ENCODE data around the gene KRT222.

Gene KRT222

GRCh38 chr17:40615068-40615840 is 49.7 kb downstream of the KRT222 start:
- no peak overlapping the region for H3K4ac ChIP-seq (ENCODE audit: low read depth in 1 of 2, low read length in 2 of 2)
- no peak overlapping the region for H3K9ac ChIP-seq (ENCODE audit: low read length)
- peak; percentile 46 for DNase-seq
- no peak overlapping the region for H2BK15ac ChIP-seq (ENCODE audit: low read depth, poor library complexity, severe bottlenecking)
- H3K4me2 ChIP-seq (ENCODE audit: low read length, poor library complexity, severe bottlenecking), result no peak overlapping the region
- peak overlapping the region; percentile 14 for H2BK5ac ChIP-seq (ENCODE audit: low read depth, low read length, poor library complexity, severe bottlenecking)
- H3K79me1 ChIP-seq (replicated peaks; ENCODE audit: low read length, poor library complexity, severe bottlenecking), result no peaks in the 10 kb centered on the region
- H2BK12ac ChIP-seq (ENCODE audit: low read length in 2 of 2), result no peak overlapping the region
- WGBS, result 67% methylated on average over 7 of the region's 7 CpGs
- peak overlapping the region; percentile 23 for H2AK5ac ChIP-seq (ENCODE audit: low read length, severe bottlenecking)
- H2BK120ac ChIP-seq (ENCODE audit: low read depth, low read length), result no peak overlapping the region
- H3K4me3 ChIP-seq (ENCODE audit: insufficient read depth in 1 of 2, low read depth in 1 of 2, low read length in 2 of 2), result no peak overlapping the region
- no peaks in the 10 kb centered on the region for H3K9me3 ChIP-seq (ENCODE audit: control insufficient read depth, low read length)
- H4K91ac ChIP-seq (ENCODE audit: low read length), result no peak overlapping the region
- H3K36me3 ChIP-seq (ENCODE audit: control insufficient read depth in 1 of 2, insufficient read depth in 2 of 2, low read depth in 1 of 2, low read length in 2 of 2), result no peaks in the 10 kb centered on the region
- no peak overlapping the region for H3K14ac ChIP-seq (ENCODE audit: low read length in 2 of 2)
- peaks cover 0 to 41% of the 10 kb centered on the region in 2 experiments for H3K27me3 ChIP-seq (ENCODE audit: control insufficient read depth in 1 of 2, insufficient read depth in 1 of 2, low read length in 2 of 2)
- H2AFZ ChIP-seq (ENCODE audit: low read depth, low read length), result no peak overlapping the region
- H3K23ac ChIP-seq (ENCODE audit: low read length in 2 of 2), result no peak overlapping the region
- peak overlapping the region; percentile 70 for H3K27ac ChIP-seq (ENCODE audit: low read length, poor library complexity, severe bottlenecking)
- H3K18ac ChIP-seq (ENCODE audit: low read depth in 1 of 2, low read length in 2 of 2), result no peak overlapping the region
- H4K8ac ChIP-seq (ENCODE audit: low read length), result no peak overlapping the region
- peaks cover 25% of the 10 kb centered on the region for H3K4me1 ChIP-seq (ENCODE audit: control insufficient read depth, insufficient read depth, low read depth, low read length)

DNA sequence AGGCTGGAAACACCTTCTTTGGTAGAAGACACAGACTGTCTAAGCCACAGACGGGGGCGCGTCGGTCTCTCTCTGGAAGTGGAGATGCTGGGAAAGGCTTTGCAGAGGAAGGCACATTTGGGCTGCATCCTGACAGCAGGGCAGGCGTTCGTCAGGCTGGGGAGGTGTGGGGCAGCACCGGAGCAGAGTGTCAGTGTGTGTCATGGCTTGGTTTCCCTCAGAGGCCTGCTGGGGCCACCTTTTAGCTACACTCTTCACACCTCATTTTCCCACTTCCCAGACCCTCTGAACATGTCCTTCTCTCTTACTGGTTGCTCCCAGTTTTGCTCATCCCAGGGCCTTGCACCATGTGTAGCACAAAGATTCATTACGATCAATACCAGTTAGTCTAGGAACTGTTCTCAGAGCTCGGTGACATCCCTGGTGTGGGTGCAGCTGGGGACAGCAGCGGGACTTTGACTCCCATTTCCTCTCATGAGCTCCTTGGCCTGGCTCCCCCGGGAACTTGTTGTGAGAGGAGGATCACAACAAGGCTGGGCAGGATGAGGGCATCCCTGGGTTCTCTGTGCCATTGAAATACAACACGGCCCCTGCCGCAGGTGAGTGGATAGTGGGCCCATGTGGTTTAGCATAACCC is 50.4 kb downstream of the KRT222 start:
- Histone ChIP-seq H3K4me1 (ENCODE audit: control insufficient read depth, insufficient read depth, low read depth, low read length) (peaks cover 23% of the 10 kb centered on the region), H3K27ac (ENCODE audit: low read length, poor library complexity, severe bottlenecking) (peak overlapping the region; percentile 70), H3K27me3 (ENCODE audit: control insufficient read depth in 1 of 2, insufficient read depth in 1 of 2, low read length in 2 of 2) (peaks cover 0 to 41% of the 10 kb centered on the region in 2 experiments), H2AK5ac (ENCODE audit: low read length, severe bottlenecking) (peak overlapping the region; percentile 23), H2BK120ac (ENCODE audit: low read depth, low read length) (no peak overlapping the region), H4K91ac (ENCODE audit: low read length) (no peak overlapping the region), H2BK12ac (ENCODE audit: low read length in 2 of 2) (no peak overlapping the region), H3K9ac (ENCODE audit: low read length) (no peak overlapping the region), H3K9me3 (ENCODE audit: control insufficient read depth, low read length) (no peaks in the 10 kb centered on the region), H3K23ac (ENCODE audit: low read length in 2 of 2) (no peak overlapping the region), H3K18ac (ENCODE audit: low read depth in 1 of 2, low read length in 2 of 2) (no peak overlapping the region), H3K36me3 (ENCODE audit: control insufficient read depth in 1 of 2, insufficient read depth in 2 of 2, low read depth in 1 of 2, low read length in 2 of 2) (no peaks in the 10 kb centered on the region), H2BK5ac (ENCODE audit: low read depth, low read length, poor library complexity, severe bottlenecking) (no peak overlapping the region), H2AFZ (ENCODE audit: low read depth, low read length) (no peak overlapping the region), H2BK15ac (ENCODE audit: low read depth, poor library complexity, severe bottlenecking) (no peak overlapping the region), H3K79me1 (replicated peaks; ENCODE audit: low read length, poor library complexity, severe bottlenecking) (no peaks in the 10 kb centered on the region), H3K4me3 (ENCODE audit: insufficient read depth in 1 of 2, low read depth in 1 of 2, low read length in 2 of 2) (no peak overlapping the region), H3K4me2 (ENCODE audit: low read length, poor library complexity, severe bottlenecking) (no peak overlapping the region), H4K8ac (ENCODE audit: low read length) (no peak overlapping the region), H3K4ac (ENCODE audit: low read depth in 1 of 2, low read length in 2 of 2) (no peak overlapping the region), H3K14ac (ENCODE audit: low read length in 2 of 2) (no peak overlapping the region)
- 77% methylated on average over 13 of the region's 13 CpGs for WGBS
- no peak for DNase-seq

- no peak overlapping the region for H2BK5ac ChIP-seq (ENCODE audit: low read depth, low read length, poor library complexity, severe bottlenecking)
- no peak overlapping the region for H3K9ac ChIP-seq (ENCODE audit: low read length)
- H3K27me3 ChIP-seq (ENCODE audit: control insufficient read depth in 1 of 2, insufficient read depth in 1 of 2, low read length in 2 of 2), result peaks cover 0 to 37% of the 10 kb centered on the region in 2 experiments
- H3K27ac ChIP-seq (ENCODE audit: low read length, poor library complexity, severe bottlenecking), result no peak overlapping the region
- H2BK120ac ChIP-seq (ENCODE audit: low read depth, low read length), result no peak overlapping the region
- H3K79me1 ChIP-seq (replicated peaks; ENCODE audit: low read length, poor library complexity, severe bottlenecking), result no peaks in the 10 kb centered on the region
- H2BK12ac ChIP-seq (ENCODE audit: low read length in 2 of 2), result no peak overlapping the region
- no peaks in the 10 kb centered on the region for H3K36me3 ChIP-seq (ENCODE audit: control insufficient read depth in 1 of 2, insufficient read depth in 2 of 2, low read depth in 1 of 2, low read length in 2 of 2)
- WGBS, result 96% methylated on average over 4 of the region's 5 CpGs
- H3K4me3 ChIP-seq (ENCODE audit: insufficient read depth in 1 of 2, low read depth in 1 of 2, low read length in 2 of 2), result no peak overlapping the region
- H2BK15ac ChIP-seq (ENCODE audit: low read depth, poor library complexity, severe bottlenecking), result no peak overlapping the region
- peaks cover 23% of the 10 kb centered on the region for H3K4me1 ChIP-seq (ENCODE audit: control insufficient read depth, insufficient read depth, low read depth, low read length)
- H2AFZ ChIP-seq (ENCODE audit: low read depth, low read length), result no peak overlapping the region
- H3K4ac ChIP-seq (ENCODE audit: low read depth in 1 of 2, low read length in 2 of 2), result no peak overlapping the region
- H3K23ac ChIP-seq (ENCODE audit: low read length in 2 of 2), result no peak overlapping the region
- H4K8ac ChIP-seq (ENCODE audit: low read length), result no peak overlapping the region
- H3K18ac ChIP-seq (ENCODE audit: low read depth in 1 of 2, low read length in 2 of 2), result no peak overlapping the region
- H4K91ac ChIP-seq (ENCODE audit: low read length), result no peak overlapping the region
- no peak overlapping the region for H3K4me2 ChIP-seq (ENCODE audit: low read length, poor library complexity, severe bottlenecking)
- no peak overlapping the region for H3K14ac ChIP-seq (ENCODE audit: low read length in 2 of 2)
- no peak for DNase-seq
- H2AK5ac ChIP-seq (ENCODE audit: low read length, severe bottlenecking), result peak overlapping the region; percentile 16
- no peaks in the 10 kb centered on the region for H3K9me3 ChIP-seq (ENCODE audit: control insufficient read depth, low read length)
Measured at GRCh38 chr17:40613467-40614154, 51.4 kb downstream of the KRT222 start.

- Histone ChIP-seq H3K9me3 (ENCODE audit: control insufficient read depth, low read length) (no peaks in the 10 kb centered on the region), H2BK5ac (ENCODE audit: low read depth, low read length, poor library complexity, severe bottlenecking) (no peak overlapping the region), H3K36me3 (ENCODE audit: control insufficient read depth in 1 of 2, insufficient read depth in 2 of 2, low read depth in 1 of 2, low read length in 2 of 2) (no peaks in the 10 kb centered on the region), H2BK15ac (ENCODE audit: low read depth, poor library complexity, severe bottlenecking) (no peak overlapping the region), H4K8ac (ENCODE audit: low read length) (no peak overlapping the region), H2AFZ (ENCODE audit: low read depth, low read length) (no peak overlapping the region), H2BK12ac (ENCODE audit: low read length in 2 of 2) (no peak overlapping the region), H2AK5ac (ENCODE audit: low read length, severe bottlenecking) (peak overlapping the region; percentile 16), H3K27me3 (ENCODE audit: control insufficient read depth in 1 of 2, insufficient read depth in 1 of 2, low read length in 2 of 2) (peaks cover 0 to 37% of the 10 kb centered on the region in 2 experiments), H3K9ac (ENCODE audit: low read length) (no peak overlapping the region), H3K27ac (ENCODE audit: low read length, poor library complexity, severe bottlenecking) (no peak overlapping the region), H3K23ac (ENCODE audit: low read length in 2 of 2) (no peak overlapping the region), H3K4me1 (ENCODE audit: control insufficient read depth, insufficient read depth, low read depth, low read length) (peaks cover 23% of the 10 kb centered on the region), H3K4me2 (ENCODE audit: low read length, poor library complexity, severe bottlenecking) (no peak overlapping the region), H4K91ac (ENCODE audit: low read length) (no peak overlapping the region), H2BK120ac (ENCODE audit: low read depth, low read length) (no peak overlapping the region), H3K4me3 (ENCODE audit: insufficient read depth in 1 of 2, low read depth in 1 of 2, low read length in 2 of 2) (no peak overlapping the region), H3K14ac (ENCODE audit: low read length in 2 of 2) (no peak overlapping the region), H3K4ac (ENCODE audit: low read depth in 1 of 2, low read length in 2 of 2) (no peak overlapping the region), H3K18ac (ENCODE audit: low read depth in 1 of 2, low read length in 2 of 2) (no peak overlapping the region), H3K79me1 (replicated peaks; ENCODE audit: low read length, poor library complexity, severe bottlenecking) (no peaks in the 10 kb centered on the region)
- WGBS, result 86% methylated on average over 9 of the region's 11 CpGs
- no peak for DNase-seq
Measured at GRCh38 chr17:40612599-40613244, 52.3 kb downstream of the KRT222 start.
